ENCODE measurements around the gene KDM5B. TPM values are rescaled to one million over a fixed set of nuclear protein-coding genes. Genes with fewer than 3 reads are reported as not detected.
A peak's percentile ranks its signal among the peaks of the same experiment; 100 is the strongest.

Gene KDM5B
- total and polyA plus RNA-seq, 9 of the 15 experiments (the other 6 are each of a cell fraction or from before 2014, with no cell fraction given): 15.4 to 90.6 (median 57.1) TPM

- TF ChIP-seq EZH2 (IDR thresholded peaks at IDR 0.05; ENCODE audit: borderline replicate concordance, low read depth, low read length): no peak
- peak; percentile 36; the same call in 1 of the 2 replicates for TF ChIP-seq MECOM (CRISPR knock-in tag; IDR thresholded peaks at IDR 0.05)
- TF ChIP-seq ZNF77 (CRISPR knock-in tag; IDR thresholded peaks at IDR 0.05): no peak
- 0 out of 2 replicates have a peak, but pooled peaks have one; percentile 17 for TF ChIP-seq ZNF311 (CRISPR knock-in tag; IDR thresholded peaks at IDR 0.05)
- TF ChIP-seq CREB1 (IDR thresholded peaks at IDR 0.05): no peak
- peak; percentile 59; the same call in 1 of the 2 replicates for TF ChIP-seq CREB1 (CRISPR knock-in tag; IDR thresholded peaks at IDR 0.05)
- TF ChIP-seq NR2C2 (CRISPR knock-in tag; IDR thresholded peaks at IDR 0.05): peak; percentile 71; the same call in 1 of the 2 replicates
- no peak for TF ChIP-seq NR2C2 (tag; IDR thresholded peaks at IDR 0.05)
- no peak for TF ChIP-seq STAG1 (CRISPR knock-in tag; IDR thresholded peaks at IDR 0.05; ENCODE audit: borderline replicate concordance)
- TF ChIP-seq TGIF2 (CRISPR knock-in tag; IDR thresholded peaks at IDR 0.05): peak; percentile 37; the same call in 1 of the 2 replicates
- peak; percentile 87 for TF ChIP-seq ZNF175 (CRISPR knock-in tag; IDR thresholded peaks at IDR 0.05; ENCODE audit: low read depth)
- no peak for TF ChIP-seq FOS (IDR thresholded peaks at IDR 0.05; ENCODE audit: extremely low read depth, insufficient read length)
- peak; percentile 73; the same call in 1 of the 2 replicates for TF ChIP-seq ZBTB17 (CRISPR knock-in tag; IDR thresholded peaks at IDR 0.05)
- no peak for TF ChIP-seq NR0B1 (IDR thresholded peaks at IDR 0.05; ENCODE audit: partially characterized antibody)
- TF ChIP-seq E2F5 (CRISPR knock-in tag; IDR thresholded peaks at IDR 0.05): 0 out of 2 replicates have a peak, but pooled peaks have one; percentile 50
- no peak for TF ChIP-seq KDM2B (CRISPR knock-in tag; IDR thresholded peaks at IDR 0.05)
- no peak for TF ChIP-seq ILF3 (IDR thresholded peaks at IDR 0.05; ENCODE audit: borderline replicate concordance)
- no peak for TF ChIP-seq DIDO1 (tag; IDR thresholded peaks at IDR 0.05; ENCODE audit: low read depth)
- TF ChIP-seq TEAD1 (CRISPR knock-in tag; IDR thresholded peaks at IDR 0.05): peak; percentile 41 to 87; a peak in 2 of 4 replicates
- no peak for TF ChIP-seq ZNF717 (CRISPR knock-in tag; IDR thresholded peaks at IDR 0.05)
- TF ChIP-seq CREM (IDR thresholded peaks at IDR 0.05; ENCODE audit: low read depth): peak; percentile 50
- TF ChIP-seq ZNF280B (CRISPR knock-in tag; IDR thresholded peaks at IDR 0.05): no peak
- no peak for TF ChIP-seq NR4A1 (CRISPR knock-in tag; IDR thresholded peaks at IDR 0.05)
- TF ChIP-seq NR4A1 (tag; IDR thresholded peaks at IDR 0.05): 0 out of 2 replicates have a peak, but pooled peaks have one; percentile 67
- peak; percentile 81 for TF ChIP-seq ZNF197 (CRISPR knock-in tag; IDR thresholded peaks at IDR 0.05; ENCODE audit: low read depth)
- TF ChIP-seq RFX5 (IDR thresholded peaks at IDR 0.05; ENCODE audit: low read depth, low read length): no peak
- TF ChIP-seq NONO (IDR thresholded peaks at IDR 0.05; ENCODE audit: low read depth in 2 of 2, low read length in 1 of 2): no peak
- no peak for TF ChIP-seq MAFK (IDR thresholded peaks at IDR 0.05; ENCODE audit: low read length)
Measured at GRCh38 chr1:202692959-202693555, 115.2 kb downstream of the KDM5B start (continued).

Data from K562 (cell line).